Stomach smooth muscle (tissue), 2 donors: ENCODE data around the gene SLC9B1.
"Not testable (repeated sequence)": the region's sequence is repeated elsewhere in the genome, so short reads cannot be mapped to it uniquely, and the experiment has no call there.

Source experiments
- H3K27ac ChIP-seq: one replicate; pipeline ENCODE4 v1.7.0; 2013; ENCODE audit warnings: mild to moderate bottlenecking, low read length, inconsistent platforms
- H3K27me3 ChIP-seq, 2 donors: one replicate each; pipeline ENCODE4 v1.7.0; 2013; ENCODE audit warnings: low read length in 2 of 2; ENCODE audit not compliant: insufficient read depth in 2 of 2, control insufficient read depth in 1 of 2
- H3K36me3 ChIP-seq, 2 donors: one replicate each; pipeline ENCODE4 v1.7.0; 2013; ENCODE audit warnings: low read length in 2 of 2; ENCODE audit not compliant: control insufficient read depth in 2 of 2, insufficient read depth in 2 of 2
- H3K4me1 ChIP-seq: one replicate; pipeline ENCODE4 v1.7.0; 2013; ENCODE audit warnings: low read length; ENCODE audit not compliant: control insufficient read depth, insufficient read depth
- H3K4me3 ChIP-seq, 2 donors: one replicate each; pipeline ENCODE4 v1.7.0; 2013; ENCODE audit warnings: low read length in 2 of 2
- H3K9ac ChIP-seq, 2 donors: one replicate each; pipeline ENCODE4 v1.7.0; 2013; ENCODE audit warnings: low read length in 2 of 2, mild to moderate bottlenecking in 1 of 2
- H3K9me3 ChIP-seq, 2 donors: one replicate each; pipeline ENCODE4 v1.7.0; 2013; ENCODE audit warnings: low read length in 2 of 2; ENCODE audit not compliant: control insufficient read depth in 2 of 2
- donor health status: healthy.
- donor health status: Pancreatic carcinoma.

The SLC9B1 gene

GRCh38 chr4:102877477-102878106, 141.9 kb downstream of the SLC9B1 start:
- not testable (repeated sequence) for H3K27ac ChIP-seq, H3K4me3 ChIP-seq

GRCh38 chr4:102871772-102872171, 147.7 kb downstream of the SLC9B1 start:
- Histone ChIP-seq H3K4me3 (no peak overlapping the region), H3K4me1 (peaks cover 6% of the 10 kb centered on the region), H3K9ac (no peak overlapping the region), H3K9me3 (no peaks in the 10 kb centered on the region), H3K27ac (no peak overlapping the region), H3K36me3 (peaks cover 0 to 2% of the 10 kb centered on the region in 2 donors), H3K27me3 (no peaks in the 10 kb centered on the region)

More at GRCh38 chr4:102877477-102878106, 141.9 kb downstream of the SLC9B1 start:
- not testable (repeated sequence) for H3K9ac ChIP-seq, H3K9me3 ChIP-seq, H3K27me3 ChIP-seq, H3K36me3 ChIP-seq, H3K4me1 ChIP-seq

- H3K9ac ChIP-seq: peak overlapping the region; percentile 88 to 98
- H3K27ac ChIP-seq: peak overlapping the region; percentile 91
- peaks cover 6% of the 10 kb centered on the region for H3K4me1 ChIP-seq
- H3K9me3 ChIP-seq: no peaks in the 10 kb centered on the region
- H3K27me3 ChIP-seq: no peaks in the 10 kb centered on the region
- peaks cover 0 to 2% of the 10 kb centered on the region in 2 donors for H3K36me3 ChIP-seq
- peak overlapping the region; percentile 94 to 95 for H3K4me3 ChIP-seq
These were observed 149.8 kb downstream of the SLC9B1 start for GRCh38 chr4:102869569-102870197.

GRCh38 chr4:102868781-102869568, 150.5 kb downstream of the SLC9B1 start, which contains the start of gene CISD2:
Gene CISD2 (plus strand): TSS chr4:102868992. CDS start chr4:102869085, 93 bp downstream.
- peak within 1 kb of the TSS; percentile 88 to 98 for H3K9ac ChIP-seq
- H3K4me1 ChIP-seq: peaks cover 6% of the 10 kb centered on the region
- H3K9me3 ChIP-seq: no peaks in the 10 kb centered on the region
- peak within 1 kb of the TSS; percentile 91 for H3K27ac ChIP-seq
- H3K27me3 ChIP-seq: no peaks in the 10 kb centered on the region
- peak within 1 kb of the TSS; percentile 94 to 95 for H3K4me3 ChIP-seq
- H3K36me3 ChIP-seq: no peaks in the 10 kb centered on the region

- H3K9me3 ChIP-seq: no peaks in the 10 kb centered on the region
- H3K4me1 ChIP-seq: peaks cover 6% of the 10 kb centered on the region
- H3K27me3 ChIP-seq: no peaks in the 10 kb centered on the region
- peak overlapping the region; percentile 88 to 95 for H3K9ac ChIP-seq
- H3K36me3 ChIP-seq: no peaks in the 10 kb centered on the region
- peak overlapping the region; percentile 91 for H3K27ac ChIP-seq
- H3K4me3 ChIP-seq: peak overlapping the region; percentile 94 to 95
These were observed 151.2 kb downstream of the SLC9B1 start for GRCh38 chr4:102868153-102868780.

GRCh38 chr4:102867278-102868152, 152.0 kb downstream of the SLC9B1 start:
- Histone ChIP-seq H3K4me1 (peaks cover 6% of the 10 kb centered on the region), H3K4me3 (peak overlapping the region; percentile 94 to 95), H3K27me3 (no peaks in the 10 kb centered on the region), H3K9ac (peak overlapping the region; percentile 88 to 95), H3K27ac (peak overlapping the region; percentile 91), H3K36me3 (no peaks in the 10 kb centered on the region), H3K9me3 (no peaks in the 10 kb centered on the region)

GRCh38 chr4:102865327-102865726, 154.2 kb downstream of the SLC9B1 start:
- H3K9ac ChIP-seq, H3K9me3 ChIP-seq, H3K27me3 ChIP-seq, H3K27ac ChIP-seq, H3K4me1 ChIP-seq, H3K36me3 ChIP-seq, H3K4me3 ChIP-seq: not testable (repeated sequence)

GRCh38 chr4:102862747-102863146, 156.8 kb downstream of the SLC9B1 start:
- Histone ChIP-seq H3K27ac (no peak overlapping the region), H3K36me3 (no peaks in the 10 kb centered on the region), H3K4me3 (no peak overlapping the region), H3K9ac (no peak overlapping the region), H3K4me1 (no peaks in the 10 kb centered on the region), H3K9me3 (peaks cover 0 to 7% of the 10 kb centered on the region in 2 donors), H3K27me3 (no peaks in the 10 kb centered on the region)

- no peaks in the 10 kb centered on the region for H3K36me3 ChIP-seq
- no peak overlapping the region for H3K27ac ChIP-seq
- no peaks in the 10 kb centered on the region for H3K27me3 ChIP-seq
- peaks cover 0 to 7% of the 10 kb centered on the region in 2 donors for H3K9me3 ChIP-seq
- H3K4me1 ChIP-seq: no peaks in the 10 kb centered on the region
- no peak overlapping the region for H3K4me3 ChIP-seq
- H3K9ac ChIP-seq: no peak overlapping the region
These were observed 157.5 kb downstream of the SLC9B1 start for GRCh38 chr4:102862016-102862415.
